HepG2 (cell line): ENCODE results near the gene RPLP2. TPM values are rescaled to one million over a fixed set of nuclear protein-coding genes. Genes with fewer than 3 reads are reported as not detected.
A peak's percentile ranks its signal among the peaks of the same experiment; 100 is the strongest.

Experiments
- ADNP ChIP-seq: sonication (generic); formaldehyde crosslinking; IDR thresholded peaks from 2 replicates; pipeline ENCODE4 v1.4.0; 2020; ENCODE audit warnings: missing genetic modification reagents
- ARHGAP35 ChIP-seq: sonication (generic); formaldehyde crosslinking; IDR thresholded peaks from 2 replicates; pipeline ENCODE4 v1.9.0; 2022; ENCODE audit warnings: mild to moderate bottlenecking, inconsistent platforms, moderate library complexity, missing genetic modification reagents, borderline replicate concordance
- CENPBD1 ChIP-seq: sonication (generic); formaldehyde crosslinking; IDR thresholded peaks from 2 replicates; pipeline ENCODE4 v1.8.0; 2022; ENCODE audit warnings: missing genetic modification reagents, low read depth, mild to moderate bottlenecking, borderline replicate concordance
- DNMT3B ChIP-seq: conservative IDR thresholded peaks from 2 replicates; pipeline ENCODE4 v1.6.1; 2016; ENCODE audit warnings: missing biosample characterization, control low read depth
- HNF4G ChIP-seq, 2 experiments: sonication (generic) in 1 of 2; formaldehyde crosslinking in 1 of 2; IDR thresholded peaks; 2 replicates each; pipeline versions ENCODE4 v1.4.0 to v1.6.1; 2011 to 2020; ENCODE audit warnings: borderline replicate concordance in 2 of 2, low read depth in 2 of 2, mild to moderate bottlenecking in 2 of 2, low read length in 1 of 2, missing genetic modification reagents in 1 of 2, moderate library complexity in 1 of 2
- MXD4 ChIP-seq: IDR thresholded peaks from 2 replicates; pipeline ENCODE4 v1.6.1; 2016; ENCODE audit warnings: mild to moderate bottlenecking, missing biosample characterization, missing genetic modification reagents
- RBAK ChIP-seq: sonication (generic); formaldehyde crosslinking; IDR thresholded peaks from 2 replicates; pipeline ENCODE4 v1.5.1; 2020; ENCODE audit warnings: mild to moderate bottlenecking, missing genetic modification reagents
- REPIN1 ChIP-seq: sonication (generic); formaldehyde crosslinking; IDR thresholded peaks from 2 replicates; pipeline ENCODE4 v1.8.0; 2022; ENCODE audit warnings: missing genetic modification reagents, low read depth, mild to moderate bottlenecking, borderline replicate concordance
- SALL2 ChIP-seq: sonication (generic); formaldehyde crosslinking; IDR thresholded peaks from 2 replicates; pipeline ENCODE4 v1.8.1; 2023; ENCODE audit warnings: mild to moderate bottlenecking, missing genetic modification reagents, inconsistent platforms
- SETDB1 ChIP-seq: sonication (generic); formaldehyde crosslinking; IDR thresholded peaks from 2 replicates; pipeline ENCODE4 v1.5.1; 2020; ENCODE audit warnings: missing genetic modification reagents, mild to moderate bottlenecking, borderline replicate concordance
- SMYD3 ChIP-seq: sonication (generic); formaldehyde crosslinking; IDR thresholded peaks from 2 replicates; pipeline ENCODE4 v1.8.1; 2023; ENCODE audit warnings: mild to moderate bottlenecking, missing genetic modification reagents
- TCF7 ChIP-seq: sonication (generic); IDR thresholded peaks from 2 replicates; pipeline ENCODE4 v1.6.1; 2016; ENCODE audit warnings: antibody characterized with exemption, low read depth
- XBP1 ChIP-seq: sonication (generic); formaldehyde crosslinking; IDR thresholded peaks from 2 replicates; pipeline ENCODE4 v1.5.0; 2020; ENCODE audit warnings: missing genetic modification reagents
- ZFP62 ChIP-seq: sonication (generic); formaldehyde crosslinking; IDR thresholded peaks from 2 replicates; pipeline ENCODE4 v1.4.0; 2020; ENCODE audit warnings: missing genetic modification reagents
- ZFY ChIP-seq: sonication (generic); formaldehyde crosslinking; IDR thresholded peaks from 2 replicates; pipeline ENCODE4 v1.4.0; 2020; ENCODE audit warnings: missing genetic modification reagents
- ZMYM4 ChIP-seq: sonication (generic); formaldehyde crosslinking; IDR thresholded peaks from 2 replicates; pipeline ENCODE4 v1.8.1; 2023; ENCODE audit warnings: mild to moderate bottlenecking, missing genetic modification reagents
- ZNF414 ChIP-seq: sonication (generic); formaldehyde crosslinking; IDR thresholded peaks from 2 replicates; pipeline ENCODE4 v1.5.0; 2020; ENCODE audit warnings: missing genetic modification reagents
- ZNF629 ChIP-seq: sonication (generic); formaldehyde crosslinking; conservative IDR thresholded peaks from 2 replicates; pipeline ENCODE4 v1.5.0; 2020; ENCODE audit warnings: missing genetic modification reagents
- ZNF782 ChIP-seq: sonication (generic); formaldehyde crosslinking; IDR thresholded peaks from 2 replicates; pipeline ENCODE4 v1.4.0; 2020; ENCODE audit warnings: missing genetic modification reagents, mild to moderate bottlenecking, borderline replicate concordance
- polyA plus RNA-seq, 8 experiments: library from polyadenylated mRNA; depleted of rRNA in 3 of 8; stranded (reverse) in 7 of 8; unstranded in 1 of 8; fragments of >200 nt; fragmentation: Illumina TruSeq in 4 of 8; extraction: Trizol in 4 of 8; gene quantifications; 2 replicates each; pipeline versions ENCODE4 v1.2.1 to v1.2.3, GENCODE V29; 2011 to 2016; ENCODE audit warnings: low read depth in 4 of 8, missing spikeins in 1 of 8, mixed read lengths in 1 of 8; ENCODE audit not compliant: insufficient read depth in 1 of 8
- total RNA-seq, 5 experiments: library from RNA; depleted of rRNA; stranded (reverse); fragments of >200 nt; fragmentation: Illumina TruSeq; extraction: Trizol; gene quantifications; 2 replicates each; pipeline ENCODE4 v1.2.3, GENCODE V29; 2016; ENCODE audit warnings: low read depth in 1 of 5
- TF ChIP-seq, protein P1 (sequence below): sonication (generic); formaldehyde crosslinking; IDR thresholded peaks from 2 replicates; pipeline ENCODE4 v1.8.1; 2023; ENCODE audit warnings: mild to moderate bottlenecking, inconsistent platforms, moderate library complexity, missing genetic modification reagents, borderline replicate concordance
- TF ChIP-seq, protein P2 (sequence below): sonication (generic); formaldehyde crosslinking; IDR thresholded peaks from 2 replicates; pipeline ENCODE4 v1.8.0; 2022; ENCODE audit warnings: missing genetic modification reagents, mild to moderate bottlenecking, moderate library complexity, borderline replicate concordance
- TF ChIP-seq, protein P3 (sequence below): sonication (generic); formaldehyde crosslinking; IDR thresholded peaks from 2 replicates; pipeline ENCODE4 v1.4.0; 2020; ENCODE audit warnings: mild to moderate bottlenecking, missing genetic modification reagents

Gene RPLP2
- total and polyA plus RNA-seq, 2 of the 13 experiments (the other 11 are each of a cell fraction or from before 2014, with no cell fraction given): 978 to 2,106 TPM

DNA sequence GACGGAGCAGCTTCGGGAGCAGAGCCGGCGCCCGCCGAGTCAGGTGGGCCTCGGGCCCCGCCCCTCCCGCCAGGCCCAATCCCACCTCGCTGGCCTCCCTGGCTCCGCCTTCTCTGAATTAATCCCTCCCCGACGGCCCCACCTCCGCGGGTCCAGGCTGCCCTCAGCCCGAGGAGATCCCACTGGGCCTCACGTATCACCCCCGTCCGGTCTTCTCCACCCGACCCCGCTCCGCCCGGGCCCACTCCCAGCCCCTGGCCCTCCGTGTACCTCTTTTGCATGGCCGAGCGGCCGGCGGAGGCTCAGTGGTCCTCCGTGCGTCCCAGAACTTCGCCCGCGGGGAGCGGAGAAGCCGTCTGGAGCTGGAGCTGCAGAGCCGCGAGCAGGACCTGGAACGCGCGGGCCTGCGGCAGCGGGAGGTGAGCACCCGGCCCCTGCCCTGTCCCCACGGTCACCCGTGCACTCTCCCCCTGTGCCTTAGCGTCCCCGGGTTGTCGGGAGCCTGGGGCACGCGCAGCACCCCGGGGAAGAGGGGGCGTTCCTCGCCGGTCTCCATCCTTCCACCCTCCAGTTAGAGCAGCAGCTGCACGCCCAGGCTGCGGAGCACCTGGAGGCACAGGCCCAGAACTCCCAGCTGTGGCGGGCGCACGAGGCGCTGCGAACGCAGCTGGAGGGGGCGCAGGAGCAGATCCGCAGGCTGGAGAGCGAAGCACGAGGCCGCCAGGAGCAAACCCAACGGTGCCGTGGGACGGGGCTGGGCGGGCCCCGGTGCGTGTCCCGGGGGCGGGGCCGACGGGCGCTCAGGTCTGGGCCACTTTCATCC lies 20.7 kb downstream of the RPLP2 start (continued):
- TF ChIP-seq ADNP (no peak), SETDB1 (CRISPR knock-in tag) (no peak), ARHGAP35 (CRISPR knock-in tag) (no peak; the same call in 1 of the 2 replicates), ZNF629 (no peak), SMYD3 (no peak), XBP1 (CRISPR knock-in tag) (no peak), HNF4G (IDR thresholded peaks at IDR 0.05; ENCODE audit: borderline replicate concordance, low read depth, low read length) (no peak), HNF4G (CRISPR knock-in tag; IDR thresholded peaks at IDR 0.05; ENCODE audit: borderline replicate concordance, low read depth) (no peak), ZFY (CRISPR knock-in tag) (0 out of 2 replicates have a peak, but pooled peaks have one; percentile 18), REPIN1 (CRISPR knock-in tag) (no peak), CENPBD1 (no peak), ZMYM4 (CRISPR knock-in tag) (no peak), DNMT3B (CRISPR knock-in tag) (no peak), MXD4 (CRISPR knock-in tag) (no peak), SALL2 (no peak), RBAK (CRISPR knock-in tag) (no peak), ZNF782 (CRISPR knock-in tag) (no peak), ZNF414 (CRISPR knock-in tag) (no peak), TCF7 (no peak), ZFP62 (CRISPR knock-in tag) (no peak)
- TF ChIP-seq, protein P1, sequence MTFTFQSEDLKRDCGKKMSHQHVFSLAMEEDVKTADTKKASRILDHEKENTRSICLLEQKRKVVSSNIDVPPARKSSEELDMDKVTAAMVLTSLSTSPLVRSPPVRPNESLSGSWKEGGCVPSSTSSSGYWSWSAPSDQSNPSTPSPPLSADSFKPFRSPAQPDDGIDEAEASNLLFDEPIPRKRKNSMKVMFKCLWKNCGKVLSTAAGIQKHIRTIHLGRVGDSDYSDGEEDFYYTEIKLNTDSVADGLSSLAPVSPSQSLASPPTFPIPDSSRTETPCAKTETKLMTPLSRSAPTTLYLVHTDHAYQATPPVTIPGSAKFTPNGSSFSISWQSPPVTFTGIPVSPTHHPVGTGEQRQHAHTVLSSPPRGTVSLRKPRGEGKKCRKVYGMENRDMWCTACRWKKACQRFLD: 0 out of 2 replicates have a peak, but pooled peaks have one; percentile 8
- TF ChIP-seq, protein P2, sequence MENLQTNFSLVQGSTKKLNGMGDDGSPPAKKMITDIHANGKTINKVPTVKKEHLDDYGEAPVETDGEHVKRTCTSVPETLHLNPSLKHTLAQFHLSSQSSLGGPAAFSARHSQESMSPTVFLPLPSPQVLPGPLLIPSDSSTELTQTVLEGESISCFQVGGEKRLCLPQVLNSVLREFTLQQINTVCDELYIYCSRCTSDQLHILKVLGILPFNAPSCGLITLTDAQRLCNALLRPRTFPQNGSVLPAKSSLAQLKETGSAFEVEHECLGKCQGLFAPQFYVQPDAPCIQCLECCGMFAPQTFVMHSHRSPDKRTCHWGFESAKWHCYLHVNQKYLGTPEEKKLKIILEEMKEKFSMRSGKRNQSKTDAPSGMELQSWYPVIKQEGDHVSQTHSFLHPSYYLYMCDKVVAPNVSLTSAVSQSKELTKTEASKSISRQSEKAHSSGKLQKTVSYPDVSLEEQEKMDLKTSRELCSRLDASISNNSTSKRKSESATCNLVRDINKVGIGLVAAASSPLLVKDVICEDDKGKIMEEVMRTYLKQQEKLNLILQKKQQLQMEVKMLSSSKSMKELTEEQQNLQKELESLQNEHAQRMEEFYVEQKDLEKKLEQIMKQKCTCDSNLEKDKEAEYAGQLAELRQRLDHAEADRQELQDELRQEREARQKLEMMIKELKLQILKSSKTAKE (CRISPR knock-in tag): peak; percentile 43; the same call in 1 of the 2 replicates
- TF ChIP-seq, protein P3, sequence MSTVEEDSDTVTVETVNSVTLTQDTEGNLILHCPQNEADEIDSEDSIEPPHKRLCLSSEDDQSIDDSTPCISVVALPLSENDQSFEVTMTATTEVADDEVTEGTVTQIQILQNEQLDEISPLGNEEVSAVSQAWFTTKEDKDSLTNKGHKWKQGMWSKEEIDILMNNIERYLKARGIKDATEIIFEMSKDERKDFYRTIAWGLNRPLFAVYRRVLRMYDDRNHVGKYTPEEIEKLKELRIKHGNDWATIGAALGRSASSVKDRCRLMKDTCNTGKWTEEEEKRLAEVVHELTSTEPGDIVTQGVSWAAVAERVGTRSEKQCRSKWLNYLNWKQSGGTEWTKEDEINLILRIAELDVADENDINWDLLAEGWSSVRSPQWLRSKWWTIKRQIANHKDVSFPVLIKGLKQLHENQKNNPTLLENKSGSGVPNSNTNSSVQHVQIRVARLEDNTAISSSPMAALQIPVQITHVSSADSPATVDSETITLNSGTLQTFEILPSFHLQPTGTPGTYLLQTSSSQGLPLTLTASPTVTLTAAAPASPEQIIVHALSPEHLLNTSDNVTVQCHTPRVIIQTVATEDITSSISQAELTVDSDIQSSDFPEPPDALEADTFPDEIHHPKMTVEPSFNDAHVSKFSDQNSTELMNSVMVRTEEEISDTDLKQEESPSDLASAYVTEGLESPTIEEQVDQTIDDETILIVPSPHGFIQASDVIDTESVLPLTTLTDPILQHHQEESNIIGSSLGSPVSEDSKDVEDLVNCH: no peak
